ENCODE results near the gene SELENOP.

The SELENOP gene

GRCh38 chr5:42768106-42768504 lies 43.6 kb downstream of the SELENOP start:
- Histone ChIP-seq H3K36me3 (ENCODE audit: control insufficient read depth, insufficient read depth, low read length) (no peaks in the 10 kb centered on the region), H3K27ac (ENCODE audit: insufficient read depth, low read depth, low read length, poor library complexity, severe bottlenecking) (no peak overlapping the region), H3K4me3 (ENCODE audit: insufficient read depth, low read depth, low read length) (no peak overlapping the region), H3K27me3 (ENCODE audit: control insufficient read depth, insufficient read depth, low read length, poor library complexity, severe bottlenecking) (no peaks in the 10 kb centered on the region), H3K9me3 (ENCODE audit: control insufficient read depth, low read length) (no peaks in the 10 kb centered on the region), H3K4me1 (ENCODE audit: control insufficient read depth, insufficient read depth, low read length) (no peaks in the 10 kb centered on the region)
- WGBS, 2 experiments = 64 to 70% methylated on average over 1 of the region's 1 CpG

GRCh38 chr5:42767491-42768105 lies 44.1 kb downstream of the SELENOP start:
- H3K4me1 ChIP-seq (ENCODE audit: control insufficient read depth, insufficient read depth, low read length) = no peaks in the 10 kb centered on the region
- H3K27me3 ChIP-seq (ENCODE audit: control insufficient read depth, insufficient read depth, low read length, poor library complexity, severe bottlenecking) = no peaks in the 10 kb centered on the region
- H3K27ac ChIP-seq (ENCODE audit: insufficient read depth, low read depth, low read length, poor library complexity, severe bottlenecking) = no peak overlapping the region
- 53 to 63% methylated on average over 3 of the region's 3 CpGs for WGBS, 2 experiments
- H3K36me3 ChIP-seq (ENCODE audit: control insufficient read depth, insufficient read depth, low read length) = no peaks in the 10 kb centered on the region
- no peak overlapping the region for H3K4me3 ChIP-seq (ENCODE audit: insufficient read depth, low read depth, low read length)
- H3K9me3 ChIP-seq (ENCODE audit: control insufficient read depth, low read length) = no peaks in the 10 kb centered on the region

GRCh38 chr5:42761791-42762190 lies 49.9 kb downstream of the SELENOP start:
- H3K36me3 ChIP-seq (ENCODE audit: control insufficient read depth, insufficient read depth, low read length) = no peaks in the 10 kb centered on the region
- no peak overlapping the region for H3K27ac ChIP-seq (ENCODE audit: insufficient read depth, low read depth, low read length, poor library complexity, severe bottlenecking)
- H3K9me3 ChIP-seq (ENCODE audit: control insufficient read depth, low read length) = no peaks in the 10 kb centered on the region
- no peak overlapping the region for H3K4me3 ChIP-seq (ENCODE audit: insufficient read depth, low read depth, low read length)
- 100% methylated on average over 1 of the region's 1 CpG for WGBS, 2 experiments
- H3K4me1 ChIP-seq (ENCODE audit: control insufficient read depth, insufficient read depth, low read length) = no peaks in the 10 kb centered on the region
- H3K27me3 ChIP-seq (ENCODE audit: control insufficient read depth, insufficient read depth, low read length, poor library complexity, severe bottlenecking) = no peaks in the 10 kb centered on the region

GRCh38 chr5:42760426-42760825 lies 51.3 kb downstream of the SELENOP start:
- 93 to 94% methylated on average over 3 to 4 of the region's 4 CpGs for WGBS, 2 experiments

GRCh38 chr5:42759456-42759855 lies 52.2 kb downstream of the SELENOP start:
- Histone ChIP-seq H3K4me3 (ENCODE audit: insufficient read depth, low read depth, low read length) (no peak overlapping the region), H3K36me3 (ENCODE audit: control insufficient read depth, insufficient read depth, low read length) (no peaks in the 10 kb centered on the region), H3K27ac (ENCODE audit: insufficient read depth, low read depth, low read length, poor library complexity, severe bottlenecking) (no peak overlapping the region), H3K4me1 (ENCODE audit: control insufficient read depth, insufficient read depth, low read length) (no peaks in the 10 kb centered on the region), H3K27me3 (ENCODE audit: control insufficient read depth, insufficient read depth, low read length, poor library complexity, severe bottlenecking) (no peaks in the 10 kb centered on the region), H3K9me3 (ENCODE audit: control insufficient read depth, low read length) (no peaks in the 10 kb centered on the region)
- 96 to 100% methylated on average over 1 of the region's 2 CpGs for WGBS, 2 experiments

More at GRCh38 chr5:42760426-42760825, 51.3 kb downstream of the SELENOP start:
- no peak overlapping the region for H3K27ac ChIP-seq (ENCODE audit: insufficient read depth, low read depth, low read length, poor library complexity, severe bottlenecking)
- no peaks in the 10 kb centered on the region for H3K36me3 ChIP-seq (ENCODE audit: control insufficient read depth, insufficient read depth, low read length)
- H3K9me3 ChIP-seq (ENCODE audit: control insufficient read depth, low read length) = no peaks in the 10 kb centered on the region
- H3K4me3 ChIP-seq (ENCODE audit: insufficient read depth, low read depth, low read length) = no peak overlapping the region
- H3K4me1 ChIP-seq (ENCODE audit: control insufficient read depth, insufficient read depth, low read length) = no peaks in the 10 kb centered on the region
- no peaks in the 10 kb centered on the region for H3K27me3 ChIP-seq (ENCODE audit: control insufficient read depth, insufficient read depth, low read length, poor library complexity, severe bottlenecking)

GRCh38 chr5:42756606-42757601 lies 54.8 kb downstream of the SELENOP start, which contains the start of gene CCDC152:
Gene CCDC152 (plus strand): TSS chr5:42756818. CDS start chr5:42759122, 2,304 bp downstream.
- no peaks in the 10 kb centered on the region for H3K36me3 ChIP-seq (ENCODE audit: control insufficient read depth, insufficient read depth, low read length)
- no peaks in the 10 kb centered on the region for H3K4me1 ChIP-seq (ENCODE audit: control insufficient read depth, insufficient read depth, low read length)
- no peaks in the 10 kb centered on the region for H3K9me3 ChIP-seq (ENCODE audit: control insufficient read depth, low read length)
- WGBS, 2 experiments = 69 to 72% methylated on average over 35 of the region's 35 CpGs
- peak within 1 kb of the TSS; percentile 41 for H3K4me3 ChIP-seq (ENCODE audit: insufficient read depth, low read depth, low read length)
- H3K27me3 ChIP-seq (ENCODE audit: control insufficient read depth, insufficient read depth, low read length, poor library complexity, severe bottlenecking) = no peaks in the 10 kb centered on the region
- H3K27ac ChIP-seq (ENCODE audit: insufficient read depth, low read depth, low read length, poor library complexity, severe bottlenecking) = no peak within 1 kb of the TSS

GRCh38 chr5:42753099-42753498 lies 58.6 kb downstream of the SELENOP start:
- Histone ChIP-seq H3K36me3 (ENCODE audit: control insufficient read depth, insufficient read depth, low read length) (no peaks in the 10 kb centered on the region), H3K4me1 (ENCODE audit: control insufficient read depth, insufficient read depth, low read length) (no peaks in the 10 kb centered on the region), H3K4me3 (ENCODE audit: insufficient read depth, low read depth, low read length) (no peak overlapping the region), H3K9me3 (ENCODE audit: control insufficient read depth, low read length) (no peaks in the 10 kb centered on the region), H3K27ac (ENCODE audit: insufficient read depth, low read depth, low read length, poor library complexity, severe bottlenecking) (no peak overlapping the region), H3K27me3 (ENCODE audit: control insufficient read depth, insufficient read depth, low read length, poor library complexity, severe bottlenecking) (no peaks in the 10 kb centered on the region)
- 89 to 95% methylated on average over 3 of the region's 3 CpGs for WGBS, 2 experiments

GRCh38 chr5:42751044-42751443 lies 60.6 kb downstream of the SELENOP start:
- no peak overlapping the region for H3K27ac ChIP-seq (ENCODE audit: insufficient read depth, low read depth, low read length, poor library complexity, severe bottlenecking)
- no peaks in the 10 kb centered on the region for H3K36me3 ChIP-seq (ENCODE audit: control insufficient read depth, insufficient read depth, low read length)
- 83 to 88% methylated on average over 5 of the region's 5 CpGs for WGBS, 2 experiments
- H3K9me3 ChIP-seq (ENCODE audit: control insufficient read depth, low read length) = no peaks in the 10 kb centered on the region
- H3K4me3 ChIP-seq (ENCODE audit: insufficient read depth, low read depth, low read length) = no peak overlapping the region
- no peaks in the 10 kb centered on the region for H3K4me1 ChIP-seq (ENCODE audit: control insufficient read depth, insufficient read depth, low read length)
- no peaks in the 10 kb centered on the region for H3K27me3 ChIP-seq (ENCODE audit: control insufficient read depth, insufficient read depth, low read length, poor library complexity, severe bottlenecking)

GRCh38 chr5:42750507-42750906 lies 61.2 kb downstream of the SELENOP start:
- no peak overlapping the region for H3K27ac ChIP-seq (ENCODE audit: insufficient read depth, low read depth, low read length, poor library complexity, severe bottlenecking)
- WGBS, 2 experiments = 92 to 95% methylated on average over 4 of the region's 5 CpGs

More at GRCh38 chr5:42750507-42750906, 61.2 kb downstream of the SELENOP start:
- Histone ChIP-seq H3K9me3 (ENCODE audit: control insufficient read depth, low read length) (no peaks in the 10 kb centered on the region), H3K36me3 (ENCODE audit: control insufficient read depth, insufficient read depth, low read length) (no peaks in the 10 kb centered on the region), H3K4me1 (ENCODE audit: control insufficient read depth, insufficient read depth, low read length) (no peaks in the 10 kb centered on the region), H3K27me3 (ENCODE audit: control insufficient read depth, insufficient read depth, low read length, poor library complexity, severe bottlenecking) (no peaks in the 10 kb centered on the region), H3K4me3 (ENCODE audit: insufficient read depth, low read depth, low read length) (no peak overlapping the region)

All from ectodermal cell (in vitro differentiated cells).